DOHH2 (cell line): Measurements from ENCODE around the gene TBATA.

ENCODE experiments used
- CTCF ChIP-seq: fragments of 200-600 bp; sonication (generic); IDR thresholded peaks from one replicate; pipeline ENCODE4 v1.5.1; 2014; ENCODE audit warnings: antibody characterized with exemption, mild to moderate bottlenecking, low read depth, low read length; ENCODE audit not compliant: poor library complexity, severe bottlenecking
- EZH2phosphoT487 ChIP-seq: fragments of 200-600 bp; sonication (generic); IDR thresholded peaks from 2 replicates; pipeline ENCODE4 v1.6.1; 2017; ENCODE audit warnings: borderline replicate concordance, mild to moderate bottlenecking, antibody characterized with exemption, low read length, moderate library complexity, mixed read lengths

DNA sequence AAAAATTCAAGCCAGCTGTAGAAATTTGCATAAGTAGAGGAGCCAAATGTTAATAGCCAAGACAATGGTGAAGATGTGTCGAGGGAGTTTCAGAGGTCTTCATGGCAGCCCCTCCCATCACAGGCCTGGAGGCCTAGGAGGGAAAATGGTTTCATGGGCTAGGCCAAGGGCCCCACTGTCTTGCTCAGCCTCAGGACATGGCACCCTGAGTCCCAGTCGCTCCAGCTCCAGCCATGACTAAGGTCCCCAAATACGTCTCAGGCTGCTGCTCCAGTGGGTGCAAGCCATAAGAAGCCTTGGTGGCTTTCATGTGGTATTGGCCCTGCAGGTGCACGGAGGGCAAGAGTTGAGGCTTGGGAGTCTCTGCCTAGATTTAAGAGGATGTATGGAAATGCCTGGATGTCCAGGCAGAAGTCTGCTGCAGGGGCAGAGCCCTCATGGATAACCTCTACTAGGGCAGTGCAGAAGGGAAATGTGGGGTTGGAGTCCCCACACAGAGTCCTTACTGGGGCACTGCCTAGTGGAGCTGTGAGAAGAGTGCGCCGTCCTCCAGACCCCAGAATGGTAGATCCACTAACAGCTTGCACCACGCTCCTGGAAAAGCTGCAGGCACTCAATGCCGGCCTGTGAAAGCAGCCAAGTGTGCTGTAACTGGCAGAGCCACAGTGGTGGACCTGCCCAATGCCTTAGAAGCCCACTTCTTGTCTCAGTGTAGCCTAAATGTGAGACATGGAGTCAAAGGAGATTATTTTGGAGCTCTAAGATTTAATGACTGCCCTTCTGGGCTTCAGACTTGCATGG, 19.2 kb downstream of the TBATA start:
- no peak for TF ChIP-seq CTCF
- no peak for TF ChIP-seq EZH2phosphoT487
